Stimulated activated CD8-positive, alpha-beta memory T cell treated with anti-CD3 and anti-CD28 coated beads, Interleukin-2, amount 100 ng/mL, for 48 hours (primary cell): ENCODE results near the gene GABPB2.
A peak's percentile ranks its signal among the peaks of the same experiment; 100 is the strongest.

Experiments used
- DNase-seq, 2 donors: peaks; one replicate each; pipeline ENCODE4 v3.0.0-alpha.2; 2020; ENCODE audit warnings: low read depth in 2 of 2

The GABPB2 gene

GRCh38 chr1:151070474-151071276 lies at the start of gene GABPB2:
Gene GABPB2, plus strand, starts transcription at chr1:151070761. Its CDS starts 17,429 bp downstream, at chr1:151088190.
- DNase-seq = peak; percentile 84 to 87

DNA sequence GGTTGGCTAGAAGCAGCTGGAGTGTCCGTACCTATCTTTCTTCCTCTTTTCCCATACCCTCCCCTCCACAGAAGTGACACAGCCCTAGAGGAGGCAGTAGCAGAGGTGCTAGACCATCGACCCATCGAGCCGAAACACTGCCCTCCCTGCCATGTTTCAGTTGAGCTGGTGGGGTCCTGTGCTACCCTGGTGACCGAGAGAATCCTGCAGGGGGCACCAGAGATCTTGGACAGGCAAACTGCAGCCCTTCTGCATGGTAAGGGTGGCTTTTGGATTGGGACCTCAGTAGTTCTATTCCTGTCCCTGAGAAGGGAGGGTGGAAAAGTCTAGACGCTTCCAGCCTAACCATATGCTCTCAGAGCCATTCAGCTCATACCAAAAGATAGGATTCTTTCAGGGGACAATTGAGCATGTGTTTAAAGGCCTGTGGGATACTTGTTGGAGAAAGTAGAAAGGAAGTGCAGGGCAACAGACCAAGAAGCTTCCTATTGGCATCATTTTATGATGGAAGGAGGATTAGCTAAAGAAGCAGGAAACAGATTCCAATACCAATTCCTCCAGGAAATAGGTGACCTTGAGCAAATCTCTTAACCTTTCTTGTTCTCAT lies 45.9 kb upstream of the GABPB2 start:
- DNase-seq = peak; percentile 66 to 73

DNA sequence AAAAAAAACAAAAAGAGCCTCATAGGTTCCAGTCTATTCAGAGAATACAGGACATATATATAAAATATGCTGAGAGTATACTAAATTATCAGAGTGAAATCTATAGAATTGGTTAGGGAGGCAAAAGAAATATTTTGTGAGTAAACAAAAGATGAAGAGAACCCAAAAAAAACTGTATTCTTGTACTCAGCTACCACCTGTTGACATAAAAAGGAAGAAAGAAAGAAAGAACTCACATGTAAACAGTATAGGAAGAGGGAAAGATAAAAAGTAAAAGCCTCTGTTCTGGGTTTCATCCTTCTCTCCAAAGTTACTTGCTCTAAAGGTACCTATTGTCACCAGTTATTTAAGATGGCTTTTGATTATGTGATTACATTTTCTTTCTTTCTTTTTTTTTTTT lies 44.1 kb upstream of the GABPB2 start:
- no peak for DNase-seq

DNA sequence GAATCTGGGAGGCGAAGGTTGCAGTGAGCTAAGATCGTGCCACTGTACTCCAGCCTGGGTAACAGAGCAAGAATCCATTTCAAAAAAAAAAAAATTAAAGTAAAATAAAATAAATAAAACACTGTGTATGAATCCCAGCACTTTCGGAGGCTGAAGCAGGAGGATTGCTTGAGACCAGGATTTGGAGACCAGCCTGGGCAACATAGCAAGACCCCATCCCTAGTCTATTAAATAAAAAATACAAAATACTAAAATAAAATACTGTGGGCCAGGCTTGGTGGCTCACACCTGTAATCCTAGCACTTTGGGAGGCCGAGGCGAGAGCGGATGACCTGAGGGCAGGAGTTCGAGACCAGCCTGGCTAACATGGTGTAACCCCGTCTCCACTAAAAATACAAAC lies 38.4 kb upstream of the GABPB2 start:
- DNase-seq = no peak

DNA sequence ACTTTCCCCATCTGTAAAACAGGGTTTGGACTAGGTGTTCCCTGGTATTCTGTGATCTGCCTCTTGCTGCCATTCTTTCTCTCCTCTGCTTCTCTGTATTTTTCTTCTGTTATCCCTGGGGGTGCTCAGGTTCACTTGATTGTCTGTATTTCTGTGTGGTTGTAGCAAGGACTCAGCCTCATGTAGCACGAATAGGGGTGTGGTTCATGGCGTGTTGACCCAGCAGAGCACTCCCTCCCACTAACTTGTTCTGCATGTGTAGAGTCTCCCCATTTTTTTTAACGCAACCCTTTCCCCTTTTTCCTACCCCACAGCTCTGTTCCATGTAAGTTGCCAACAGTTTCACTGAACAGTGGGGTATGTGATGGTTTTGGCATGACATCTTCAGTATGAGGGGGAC lies 35.4 kb upstream of the GABPB2 start:
- no peak for DNase-seq

DNA sequence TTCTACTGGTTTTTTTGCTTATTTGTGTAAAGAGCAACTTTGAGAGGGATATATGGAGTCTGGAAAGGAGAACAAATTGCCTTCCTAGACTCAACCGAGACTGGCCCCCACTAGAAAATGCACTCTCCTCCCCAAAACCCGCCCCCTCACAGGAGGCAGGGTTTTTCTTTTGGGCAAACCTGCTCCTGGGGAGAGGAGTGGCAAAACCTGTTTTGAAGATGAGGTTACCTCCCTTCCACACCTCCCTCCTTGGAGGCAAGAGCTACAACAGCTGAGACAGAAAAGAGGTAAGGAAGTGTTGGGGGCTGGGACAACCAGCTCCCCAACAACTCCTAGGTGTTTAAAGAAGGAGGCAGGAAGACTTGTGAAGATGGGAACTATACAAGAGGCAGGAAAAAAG lies 34.2 kb upstream of the GABPB2 start, which contains the start of gene BNIPL:
Gene BNIPL, plus strand, starts transcription at position 231 of the 400 bp plus-strand sequence. Its CDS starts 140 bp downstream, at position 371.
- no peak for DNase-seq

- DNase-seq = no peak
Measured at GRCh38 chr1:151037032-151037431, 33.5 kb upstream of the GABPB2 start.

DNA sequence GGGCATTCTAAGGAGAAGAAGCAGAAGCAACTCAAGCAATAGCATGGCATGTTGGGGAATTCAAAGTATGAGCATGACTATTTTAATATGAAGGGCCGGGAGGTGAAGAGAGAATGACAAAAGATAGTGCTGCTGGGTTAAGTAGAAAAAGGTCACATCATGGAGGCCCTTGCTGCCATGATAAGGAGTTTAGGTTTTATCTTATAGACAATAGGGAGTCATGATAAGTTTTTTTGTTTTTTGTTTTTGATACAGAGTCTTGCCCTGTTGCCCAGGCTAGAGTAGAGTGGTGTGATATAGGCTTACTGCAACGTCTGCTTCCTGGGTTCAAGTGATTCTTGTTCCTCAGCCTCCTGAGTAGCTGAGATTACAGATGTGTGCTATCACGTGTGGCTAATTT lies 31.0 kb upstream of the GABPB2 start:
- no peak for DNase-seq

GRCh38 chr1:151043163-151043562 lies 27.4 kb upstream of the GABPB2 start:
- no peak for DNase-seq

DNA sequence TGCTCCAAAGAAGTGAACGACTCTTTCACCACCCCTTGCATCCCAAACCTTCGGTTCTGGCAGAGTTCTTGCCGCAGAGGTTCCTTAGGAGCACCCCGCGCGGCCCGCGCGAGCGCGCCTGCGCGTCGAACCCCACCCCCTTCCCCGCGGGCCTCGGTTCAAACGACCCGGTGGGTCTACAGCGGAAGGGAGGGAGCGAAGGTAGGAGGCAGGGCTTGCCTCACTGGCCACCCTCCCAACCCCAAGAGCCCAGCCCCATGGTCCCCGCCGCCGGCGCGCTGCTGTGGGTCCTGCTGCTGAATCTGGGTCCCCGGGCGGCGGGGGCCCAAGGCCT lies 23.0 kb upstream of the GABPB2 start, which contains the start of gene C1orf56:
Gene C1orf56, plus strand, starts transcription at position 161 of the 334 bp plus-strand sequence. Its CDS starts 97 bp downstream, at position 258.
- DNase-seq = peak; percentile 47 to 59

GRCh38 chr1:151047925-151048644 lies 22.5 kb upstream of the GABPB2 start:
- peak; percentile 51 to 53 for DNase-seq

GRCh38 chr1:151048645-151049032 lies 21.9 kb upstream of the GABPB2 start:
- no peak for DNase-seq

- no peak for DNase-seq
Measured at GRCh38 chr1:151049458-151049857, 21.1 kb upstream of the GABPB2 start.

DNA sequence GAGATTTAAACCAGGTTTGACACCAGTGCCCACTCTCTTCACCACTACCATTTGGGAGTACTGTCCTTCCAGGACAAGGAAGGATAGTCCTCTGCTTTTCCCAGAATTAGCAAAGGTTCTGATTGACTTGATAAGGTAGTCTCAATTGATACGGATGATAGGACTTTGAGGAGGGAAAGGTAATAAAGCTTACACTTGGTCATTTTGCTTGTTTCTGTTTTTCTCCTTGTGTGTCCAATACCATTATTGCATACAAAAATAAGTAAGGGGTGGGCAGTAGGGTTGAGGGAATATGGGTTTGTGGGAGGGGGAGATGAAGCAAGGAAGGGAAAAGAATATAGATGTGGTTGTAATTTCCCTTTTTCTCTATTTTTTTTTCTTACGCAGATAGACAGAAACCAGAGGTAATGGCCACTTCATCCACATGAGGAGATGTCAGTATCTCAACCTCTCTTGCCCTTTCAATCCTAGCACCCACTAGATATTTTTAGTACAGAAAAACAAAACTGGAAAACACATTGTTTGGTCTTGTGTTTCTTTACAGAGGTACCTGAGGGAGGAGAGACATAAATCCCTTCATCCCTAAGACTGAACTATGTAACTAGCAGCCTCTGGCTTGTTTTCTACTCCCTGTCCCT lies 20.4 kb upstream of the GABPB2 start:
- no peak for DNase-seq

DNA sequence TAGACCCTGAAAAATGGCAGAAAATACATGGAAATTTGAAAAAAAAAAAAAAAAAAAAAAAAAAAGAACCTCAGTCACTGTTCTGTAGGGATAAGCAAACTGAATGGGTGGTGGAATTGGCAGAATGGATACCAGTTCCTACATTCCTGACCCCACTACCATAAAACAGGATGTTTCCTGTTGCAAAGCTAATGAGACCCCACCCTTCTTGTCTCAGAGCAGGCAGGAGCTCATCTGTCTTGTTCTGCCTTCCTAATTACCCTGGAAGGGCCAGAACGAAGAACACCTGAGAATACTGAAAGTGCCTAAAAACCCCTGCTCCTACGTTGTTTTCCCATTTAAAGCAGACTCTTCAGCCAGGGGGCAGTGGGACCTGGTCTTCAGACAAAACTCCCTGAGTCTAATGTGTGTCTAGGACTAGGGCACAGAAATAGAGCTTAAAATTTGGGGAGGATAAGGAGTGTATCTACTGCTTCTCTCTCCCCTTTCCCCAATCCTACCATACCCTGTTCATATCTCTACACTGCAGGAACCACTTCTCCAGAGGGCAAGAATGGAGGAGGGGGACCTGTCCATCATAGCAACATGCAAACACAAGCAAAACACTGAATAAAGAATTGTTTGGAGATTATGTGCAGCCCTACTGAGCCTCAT lies 19.1 kb upstream of the GABPB2 start:
- DNase-seq = no peak

DNA sequence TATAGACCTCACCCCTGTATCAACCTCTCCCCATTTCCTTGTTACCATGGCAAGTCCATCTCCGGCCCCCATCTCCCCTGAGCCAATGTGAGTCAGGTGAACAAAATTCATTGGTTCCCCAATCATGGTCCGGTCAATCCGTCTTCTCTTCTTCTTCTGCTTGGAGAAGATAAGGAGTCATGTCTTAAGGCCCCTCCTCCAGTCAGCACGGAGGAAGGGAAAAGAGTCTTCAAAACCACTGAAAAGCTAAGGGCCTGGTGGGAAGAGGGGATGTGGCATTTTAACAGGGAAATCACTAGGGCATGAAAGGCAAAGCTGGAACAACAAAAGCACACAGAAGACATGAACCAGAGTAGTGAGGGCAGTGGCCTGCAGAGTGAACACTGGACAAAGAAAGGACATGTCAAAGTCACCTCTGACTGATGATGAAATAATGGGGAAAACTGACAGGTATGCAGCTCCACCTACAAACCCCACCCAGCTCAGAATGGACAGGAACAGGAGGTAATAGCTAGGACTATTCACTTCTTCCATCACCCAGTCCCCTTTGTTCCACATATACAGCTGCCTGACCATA lies 15.5 kb upstream of the GABPB2 start:
- no peak for DNase-seq

DNA sequence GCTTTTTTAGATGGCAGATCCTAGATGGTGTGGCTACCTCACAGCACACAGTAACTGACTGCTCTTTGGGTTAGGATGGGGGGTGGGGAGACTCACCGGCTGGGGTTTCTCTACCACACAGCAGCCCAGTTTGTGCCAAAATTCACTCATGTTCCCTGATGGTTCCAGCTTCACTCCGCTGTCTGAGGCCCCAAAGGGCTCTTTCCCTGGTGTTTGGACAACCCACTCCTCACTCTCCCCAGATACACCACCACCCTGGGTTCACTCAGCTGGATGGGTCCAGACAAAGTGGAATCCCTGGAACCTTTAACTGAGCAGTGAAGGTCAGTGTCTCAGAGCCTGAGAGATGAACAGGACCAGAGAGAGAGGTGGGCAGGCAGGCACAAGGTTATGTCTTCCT lies 15.0 kb upstream of the GABPB2 start:
- no peak for DNase-seq

DNA sequence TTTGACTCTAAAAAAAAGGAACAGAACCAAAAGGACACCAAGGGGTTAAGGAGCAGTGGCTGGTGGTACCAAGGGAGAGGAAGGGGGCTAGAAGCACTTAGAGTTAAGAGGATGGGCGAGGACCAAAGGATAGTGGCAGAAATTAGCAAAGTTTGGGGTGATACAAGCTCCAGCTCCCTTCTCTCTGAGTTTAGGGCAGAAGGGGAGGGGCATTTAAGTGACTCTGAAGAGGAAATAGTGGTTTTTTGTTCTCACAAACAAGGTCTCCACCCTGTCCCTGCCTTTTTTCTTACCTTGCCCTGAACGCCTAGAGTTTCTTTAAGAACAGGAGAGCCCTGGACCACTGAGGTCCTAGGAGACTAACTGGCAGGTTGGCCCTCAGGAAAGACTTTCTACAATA lies 14.4 kb upstream of the GABPB2 start:
- no peak for DNase-seq

DNA sequence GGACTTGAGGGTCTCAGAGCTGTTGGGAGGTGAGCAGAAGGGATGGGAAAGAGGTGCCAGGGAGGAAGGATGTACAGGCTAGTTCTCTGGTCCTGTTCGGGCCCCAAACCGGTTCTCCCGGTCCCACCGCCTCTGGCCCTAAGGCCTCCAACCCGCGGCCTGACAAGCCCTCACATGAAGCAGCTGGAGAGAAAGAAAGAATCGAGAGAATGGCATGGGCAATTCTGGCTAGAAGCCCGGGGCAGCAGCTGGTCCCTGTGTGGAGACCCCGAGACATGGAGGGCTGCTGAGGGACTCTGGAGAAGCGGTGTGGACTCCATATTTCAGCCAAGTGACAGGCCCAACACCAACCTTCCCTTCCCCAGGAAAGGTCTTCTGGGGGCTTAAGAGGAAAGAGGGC lies 11.9 kb upstream of the GABPB2 start:
- DNase-seq = no peak

- peak; percentile 79 to 80 for DNase-seq
Measured at GRCh38 chr1:151059109-151060006, 11.2 kb upstream of the GABPB2 start, which contains the start of gene CDC42SE1. Gene CDC42SE1, minus strand, starts transcription at chr1:151059622. Its CDS starts 3,892 bp downstream, at chr1:151055730.
